HepG2 (cell line): ENCODE results near the gene ATP2C2. TPM values are rescaled to one million over a fixed set of nuclear protein-coding genes. Genes with fewer than 3 reads are reported as not detected.

Experiments used
- ATAC-seq: fragments of 200-7000 bp; cut with Tn5 transposase; 3 replicates; pipeline ENCODE4 v1.9.1; 2020; ENCODE audit warnings: mild to moderate bottlenecking, moderate library complexity
- BruUV-seq: library from RNA; stranded (reverse); fragments of 400-500 nt; replicated peaks from 2 replicates; lab custom pipeline; 2021; lab: Mats Ljungman, UMichigan
- CTCF ChIA-PET: fragments of 300-600 bp; formaldehyde crosslinking; extraction: SDS; loops from one replicate; lab custom pipeline; 2021; ENCODE audit warnings: low total read pairs, inconsistent platforms, low intra/inter-chr PET ratio; lab: Yijun Ruan, JAX
- POLR2A ChIA-PET: fragments of 350-600 bp; sonication (Branson Sonifier 250); formaldehyde crosslinking; loops from one replicate; lab custom pipeline; 2020; ENCODE audit warnings: antibody characterized with exemption, inconsistent platforms; lab: Yijun Ruan, JAX
- DNase-seq: peaks from one replicate; pipeline ENCODE4 v3.0.0-alpha.2; 2015; ENCODE audit warnings: low spot score
- FAIRE-seq: peaks from 3 replicates; lab custom pipeline; 2011; peaks lifted over from hg19 to GRCh38; lab: Jason Lieb, UNC
- H2AFZ ChIP-seq: one replicate; pipeline ENCODE4 v1.6.1; 2011; ENCODE audit warnings: low read length, inconsistent platforms
- H3K27ac ChIP-seq: fragments of 300-600 bp; 3 replicates; pipeline ENCODE4 v1.8.0; 2011; ENCODE audit warnings: mixed run types, mild to moderate bottlenecking, mixed read lengths, low read length, inconsistent platforms; ENCODE audit not compliant: insufficient read depth; ENCODE audit errors: extremely low read length
- H3K27me3 ChIP-seq, 2 experiments: fragments of 200-600 bp in 1 of 2; 2 replicates in 1 of 2; 3 replicates in 1 of 2; pipeline versions ENCODE4 v1.6.0 to v1.8.0; 2011; ENCODE audit warnings: low read length in 2 of 2, mild to moderate bottlenecking in 2 of 2, moderate library complexity in 2 of 2, inconsistent platforms in 1 of 2; ENCODE audit not compliant: insufficient read depth in 2 of 2, control insufficient read depth in 1 of 2
- H3K36me3 ChIP-seq, 2 experiments: fragments of 200-600 bp in 1 of 2; replicated peaks in 1 of 2; 2 replicates in 1 of 2; 3 replicates in 1 of 2; pipeline versions ENCODE4 v1.5.1 to v1.8.0; 2011; ENCODE audit warnings: low read length in 2 of 2, inconsistent platforms in 1 of 2; ENCODE audit not compliant: insufficient read depth in 2 of 2, control insufficient read depth in 1 of 2
- H3K4me1 ChIP-seq: 2 replicates; pipeline ENCODE4 v1.5.1; 2012; ENCODE audit warnings: low read length, inconsistent platforms; ENCODE audit not compliant: insufficient read depth
- H3K4me2 ChIP-seq: 2 replicates; pipeline ENCODE4 v1.6.0; 2011; ENCODE audit warnings: low read depth, low read length, inconsistent platforms
- H3K4me3 ChIP-seq, 3 experiments: fragments of 200-600 bp in 1 of 3; sonication (generic), shearing (Covaris generic) in 1 of 3; replicated peaks in 1 of 3; 2 replicates each; pipeline ENCODE4 v1.5.1; 2011 to 2016; ENCODE audit warnings: low read length in 3 of 3, inconsistent platforms in 2 of 3, low read depth in 2 of 3, mild to moderate bottlenecking in 2 of 3, control low read depth in 1 of 3, mixed read lengths in 1 of 3; ENCODE audit not compliant: insufficient read depth in 1 of 3
- H3K79me2 ChIP-seq: one replicate; pipeline ENCODE4 v1.6.1; 2011; ENCODE audit warnings: low read length, inconsistent platforms; ENCODE audit not compliant: insufficient read depth
- H3K9ac ChIP-seq: 2 replicates; pipeline ENCODE4 v1.6.0; 2011; ENCODE audit warnings: mild to moderate bottlenecking, low read depth, low read length, inconsistent platforms; ENCODE audit not compliant: insufficient read depth
- H3K9me3 ChIP-seq: 2 replicates; pipeline ENCODE4 v1.5.1; 2012; ENCODE audit warnings: mild to moderate bottlenecking, low read length
- H4K20me1 ChIP-seq: 2 replicates; pipeline ENCODE4 v1.6.0; 2011; ENCODE audit warnings: inconsistent platforms, mild to moderate bottlenecking, low read length, moderate library complexity; ENCODE audit not compliant: insufficient read depth
- ARNT ChIP-seq: fragments of 450-650 bp; IDR thresholded peaks from 2 replicates; pipeline ENCODE4 v1.6.1; 2017
- BCL6 ChIP-seq: IDR thresholded peaks from 2 replicates; pipeline ENCODE4 v1.6.1; 2016; ENCODE audit warnings: missing genetic modification reagents, missing compliant biosample characterization
- CBFB ChIP-seq: sonication (generic); formaldehyde crosslinking; IDR thresholded peaks from 2 replicates; pipeline ENCODE4 v1.4.0; 2020; ENCODE audit warnings: missing genetic modification reagents
- FOXC1 ChIP-seq: sonication (generic); formaldehyde crosslinking; IDR thresholded peaks from 2 replicates; pipeline ENCODE4 v1.8.0; 2022; ENCODE audit warnings: mild to moderate bottlenecking, missing genetic modification reagents, borderline replicate concordance
- FOXK2 ChIP-seq: fragments of 450-650 bp; IDR thresholded peaks from 2 replicates; pipeline ENCODE4 v1.6.1; 2016
- NCOA2 ChIP-seq: sonication (generic); formaldehyde crosslinking; IDR thresholded peaks from 2 replicates; pipeline ENCODE4 v1.8.0; 2022; ENCODE audit warnings: inconsistent platforms
- U2AF1 ChIP-seq: fragments of 200-400 bp; formaldehyde crosslinking; optimal IDR thresholded peaks from 2 replicates; pipeline ENCODE3; 2017; ENCODE audit warnings: mild to moderate bottlenecking, low read depth, low read length
- whole genome bisulfite sequencing: methylation state at CpG from one replicate; pipeline ENCODE4 v1.1.6; 2017; ENCODE audit warnings: low lambda C conversion rate; 5-methylcytosine and 5-hydroxymethylcytosine counted together
- in situ Hi-C: cut with HindIII; loops from 2 replicates; pipeline ENCODE4 v1.10.0; 2017; ENCODE audit warnings: low pct_unique_long_range_greater_than_20kb; ENCODE audit not compliant: extremely low pct_ligation_motif_present
- intact Hi-C: fragments of 100-400 bp; cut with micrococcal nuclease; formaldehyde crosslinking; loops from one replicate; pipeline ENCODE4 v1.10.0; 2022; ENCODE audit not compliant: unreplicated experiment
- polyA plus RNA-seq, 8 experiments: library from polyadenylated mRNA; depleted of rRNA in 3 of 8; stranded (reverse) in 7 of 8; unstranded in 1 of 8; fragments of >200 nt; fragmentation: Illumina TruSeq in 4 of 8; extraction: Trizol in 4 of 8; gene quantifications; 2 replicates each; pipeline versions ENCODE4 v1.2.1 to v1.2.3, GENCODE V29; 2011 to 2016; ENCODE audit warnings: low read depth in 4 of 8, missing spikeins in 1 of 8, mixed read lengths in 1 of 8; ENCODE audit not compliant: insufficient read depth in 1 of 8
- total RNA-seq, 5 experiments: library from RNA; depleted of rRNA; stranded (reverse); fragments of >200 nt; fragmentation: Illumina TruSeq; extraction: Trizol; gene quantifications; 2 replicates each; pipeline ENCODE4 v1.2.3, GENCODE V29; 2016; ENCODE audit warnings: low read depth in 1 of 5
- TF ChIP-seq, protein P1 (sequence below): sonication (generic); formaldehyde crosslinking; IDR thresholded peaks from 2 replicates; pipeline ENCODE4 v1.5.0; 2020; ENCODE audit warnings: missing genetic modification reagents
- TF ChIP-seq, protein P2 (sequence below): sonication (generic); formaldehyde crosslinking; IDR thresholded peaks from 2 replicates; pipeline ENCODE4 v1.8.1; 2023; ENCODE audit warnings: missing genetic modification reagents, mild to moderate bottlenecking, borderline replicate concordance

Gene ATP2C2
- total and polyA plus RNA-seq, 2 of the 13 experiments (the other 11 are each of a cell fraction or from before 2014, with no cell fraction given) = 0.07 TPM; not detected in 1

DNA sequence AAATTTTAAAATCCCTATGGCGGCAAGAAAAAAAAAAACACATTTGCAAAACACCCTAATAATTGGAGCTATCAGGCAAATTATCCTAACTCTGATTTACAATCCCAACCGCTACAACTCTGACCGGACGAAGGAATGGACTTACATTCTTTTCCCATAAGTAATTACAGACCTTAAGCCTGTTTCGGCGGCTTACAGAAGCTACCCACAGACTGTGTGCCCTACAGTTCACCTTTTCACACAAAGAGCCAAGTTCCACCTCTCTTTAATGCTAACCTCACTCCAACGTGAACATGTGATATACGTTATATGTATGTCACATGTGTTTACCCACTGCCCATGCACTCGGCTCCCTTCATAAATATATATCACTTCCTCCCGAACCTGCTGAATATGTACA lies 144.8 kb downstream of the ATP2C2 start:
- intact Hi-C loops (loop anchor here (5.0 kb wide), 1 partner anchor 214 kb away; no protein-coding TSS in a partner anchor), in situ Hi-C loops (loop anchor here (5.0 to 10.0 kb wide), 2 partner anchors 109 to 212 kb away; no protein-coding TSS in a partner anchor)
- H3K36me3 ChIP-seq = no peaks in the 10 kb centered on the region
- H3K4me3 ChIP-seq = no peak overlapping the region
- no peaks in the 10 kb centered on the region for H3K79me2 ChIP-seq
- no peak overlapping the region for H2AFZ ChIP-seq
- DNase-seq (no peak), FAIRE-seq (no peak), ATAC-seq (no peak)
- CTCF ChIA-PET = interaction anchor here (3.6 kb wide), 1 partner anchor 109 kb away, joined by 77 read pairs; no protein-coding TSS in a partner anchor
- no peak overlapping the region for H3K4me2 ChIP-seq
- H4K20me1 ChIP-seq = no peaks in the 10 kb centered on the region
- TF ChIP-seq BCL6 (CRISPR knock-in tag) = no peak
- POLR2A ChIA-PET = no interaction called here
- H3K27me3 ChIP-seq = no peaks in the 10 kb centered on the region; a peak in 1 of 5 replicates
- H3K4me1 ChIP-seq = peaks cover 35% of the 10 kb centered on the region
- H3K27ac ChIP-seq = no peak overlapping the region
- no TSS peak for BruUV-seq
- H3K9me3 ChIP-seq = no peaks in the 10 kb centered on the region
- H3K9ac ChIP-seq = no peak overlapping the region
- WGBS = 80% methylated on average over 10 of the region's 10 CpGs

DNA sequence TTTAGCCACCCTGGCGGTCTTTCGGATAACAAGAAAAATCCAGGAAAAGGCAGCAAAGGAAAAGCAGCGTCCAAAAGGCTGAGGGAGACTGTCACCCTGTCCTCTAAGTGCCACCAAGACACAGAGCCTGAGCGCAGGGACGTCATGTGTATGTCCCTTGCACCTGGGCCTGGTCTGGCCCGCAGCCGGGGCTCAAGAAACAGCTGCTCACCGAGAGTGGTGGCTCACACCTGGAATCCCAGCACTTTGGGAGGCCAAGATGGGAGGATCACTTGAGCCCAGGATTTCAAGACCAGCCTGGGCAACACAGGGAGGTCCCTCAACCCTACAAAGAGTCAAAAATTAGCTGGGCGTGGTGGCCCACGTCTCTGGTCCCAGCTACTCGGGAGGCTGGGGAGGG lies 145.3 kb downstream of the ATP2C2 start:
- TF ChIP-seq, protein P1, sequence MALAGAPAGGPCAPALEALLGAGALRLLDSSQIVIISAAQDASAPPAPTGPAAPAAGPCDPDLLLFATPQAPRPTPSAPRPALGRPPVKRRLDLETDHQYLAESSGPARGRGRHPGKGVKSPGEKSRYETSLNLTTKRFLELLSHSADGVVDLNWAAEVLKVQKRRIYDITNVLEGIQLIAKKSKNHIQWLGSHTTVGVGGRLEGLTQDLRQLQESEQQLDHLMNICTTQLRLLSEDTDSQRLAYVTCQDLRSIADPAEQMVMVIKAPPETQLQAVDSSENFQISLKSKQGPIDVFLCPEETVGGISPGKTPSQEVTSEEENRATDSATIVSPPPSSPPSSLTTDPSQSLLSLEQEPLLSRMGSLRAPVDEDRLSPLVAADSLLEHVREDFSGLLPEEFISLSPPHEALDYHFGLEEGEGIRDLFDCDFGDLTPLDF = no peak
- TF ChIP-seq FOXC1 (CRISPR knock-in tag) (no peak), FOXK2 (no peak), NCOA2 (CRISPR knock-in tag) (no peak), CBFB (no peak), ARNT (no peak), U2AF1 (no peak)
- TF ChIP-seq, protein P2, sequence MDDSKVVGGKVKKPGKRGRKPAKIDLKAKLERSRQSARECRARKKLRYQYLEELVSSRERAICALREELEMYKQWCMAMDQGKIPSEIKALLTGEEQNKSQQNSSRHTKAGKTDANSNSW (CRISPR knock-in tag) = no peak
- DNase-seq (no peak), FAIRE-seq (no peak), ATAC-seq (no peak)
- Histone ChIP-seq H4K20me1 (no peaks in the 10 kb centered on the region), H3K4me1 (peaks cover 32% of the 10 kb centered on the region), H2AFZ (no peak overlapping the region), H3K36me3 (no peaks in the 10 kb centered on the region), H3K27ac (no peak overlapping the region), H3K9me3 (no peaks in the 10 kb centered on the region), H3K27me3 (no peaks in the 10 kb centered on the region; a peak in 1 of 5 replicates), H3K79me2 (no peaks in the 10 kb centered on the region), H3K4me3 (no peak overlapping the region), H3K9ac (no peak overlapping the region), H3K4me2 (no peak overlapping the region)
- 81% methylated on average over 9 of the region's 11 CpGs for whole genome bisulfite sequencing
- BruUV-seq = no TSS peak
- CTCF ChIA-PET = no interaction called here
- POLR2A ChIA-PET = no interaction called here
- in situ Hi-C loops (loop anchor here (5.0 to 10.0 kb wide), 2 partner anchors 109 to 211 kb away; no protein-coding TSS in a partner anchor), intact Hi-C loops (loop anchor here (5.0 kb wide), 1 partner anchor 214 kb away; no protein-coding TSS in a partner anchor)

Other genes with a start within 250 kb of the ATP2C2 start
- gene HSDL1, start 223.4 kb upstream of the ATP2C2 start, total RNA-seq (2016; rRNA removed; fragmentation: Illumina TruSeq; extraction: Trizol) = 41.0 and 49.7 TPM in 2 replicates
- 38.5 and 49.2 TPM in 2 replicates for gene HSDL1, start 223.4 kb upstream of the ATP2C2 start, polyA plus RNA-seq (2011; rRNA removed)
- gene DNAAF1, start 223.2 kb upstream of the ATP2C2 start, total RNA-seq (2016; rRNA removed; fragmentation: Illumina TruSeq; extraction: Trizol) = 0.04 TPM in 1 of 2 replicates, not detected in the other
- 0.07 TPM in 1 of 2 replicates, not detected in the other for gene DNAAF1, start 223.2 kb upstream of the ATP2C2 start, polyA plus RNA-seq (2011; rRNA removed)
- 8.3 and 15.6 TPM in 2 replicates for gene TAF1C, start 181.5 kb upstream of the ATP2C2 start, total RNA-seq (2016; rRNA removed; fragmentation: Illumina TruSeq; extraction: Trizol)
- gene TAF1C, start 181.5 kb upstream of the ATP2C2 start, polyA plus RNA-seq (2011; rRNA removed) = 20.8 and 25.2 TPM in 2 replicates
- gene ADAD2, start 177.4 kb upstream of the ATP2C2 start, total RNA-seq (2016; rRNA removed; fragmentation: Illumina TruSeq; extraction: Trizol) = not detected in 2 replicates
- gene ADAD2, start 177.4 kb upstream of the ATP2C2 start, polyA plus RNA-seq (2011; rRNA removed) = not detected in 2 replicates
- gene KCNG4, start 128.5 kb upstream of the ATP2C2 start, total RNA-seq (2016; rRNA removed; fragmentation: Illumina TruSeq; extraction: Trizol) = not detected in 2 replicates
- not detected in 2 replicates for gene KCNG4, start 128.5 kb upstream of the ATP2C2 start, polyA plus RNA-seq (2011; rRNA removed)
- gene WFDC1, start 73.7 kb upstream of the ATP2C2 start, total RNA-seq (2016; rRNA removed; fragmentation: Illumina TruSeq; extraction: Trizol) = not detected in 2 replicates
- gene WFDC1, start 73.7 kb upstream of the ATP2C2 start, polyA plus RNA-seq (2011; rRNA removed) = not detected in 2 replicates
- gene MEAK7, start 136.1 kb downstream of the ATP2C2 start, total RNA-seq (2016; rRNA removed; fragmentation: Illumina TruSeq; extraction: Trizol) = 14.7 and 17.4 TPM in 2 replicates
- 11.8 and 12.0 TPM in 2 replicates for gene MEAK7, start 136.1 kb downstream of the ATP2C2 start, polyA plus RNA-seq (2011; rRNA removed)
- gene COTL1, start 249.5 kb downstream of the ATP2C2 start, total RNA-seq (2016; rRNA removed; fragmentation: Illumina TruSeq; extraction: Trizol) = 8.6 and 8.7 TPM in 2 replicates
- 9.7 and 16.9 TPM in 2 replicates for gene COTL1, start 249.5 kb downstream of the ATP2C2 start, polyA plus RNA-seq (2011; rRNA removed)